Glutamatergic neuron (in vitro differentiated cells): ENCODE data around the gene SUB1. TPM values are rescaled to one million over a fixed set of nuclear protein-coding genes. Genes with fewer than 3 reads are reported as not detected.

ENCODE experiments used
- DNase-seq: peaks from one replicate; pipeline ENCODE4 v3.0.0; 2022
- H3K27ac Mint-ChIP-seq: one replicate; pipeline ENCODE4 v1.8.0; 2020; ENCODE audit warnings: mild to moderate bottlenecking, mixed read lengths, inconsistent platforms; ENCODE audit not compliant: unreplicated experiment
- H3K27me3 Mint-ChIP-seq: one replicate; pipeline ENCODE4 v1.8.0; 2020; ENCODE audit warnings: mild to moderate bottlenecking, moderate library complexity, mixed read lengths, inconsistent platforms; ENCODE audit not compliant: unreplicated experiment
- H3K36me3 Mint-ChIP-seq: one replicate; pipeline ENCODE4 v1.8.0; 2020; ENCODE audit warnings: mild to moderate bottlenecking, mixed read lengths, inconsistent platforms; ENCODE audit not compliant: unreplicated experiment
- H3K4me1 Mint-ChIP-seq: one replicate; pipeline ENCODE4 v1.8.0; 2020; ENCODE audit warnings: mild to moderate bottlenecking, low read depth, mixed read lengths, inconsistent platforms; ENCODE audit not compliant: unreplicated experiment
- H3K4me3 Mint-ChIP-seq: one replicate; pipeline ENCODE4 v1.8.0; 2020; ENCODE audit warnings: mild to moderate bottlenecking, mixed read lengths, inconsistent platforms; ENCODE audit not compliant: unreplicated experiment
- H3K9me3 Mint-ChIP-seq: one replicate; pipeline ENCODE4 v1.8.0; 2020; ENCODE audit warnings: mild to moderate bottlenecking, moderate library complexity, mixed read lengths, inconsistent platforms; ENCODE audit not compliant: unreplicated experiment
- CTCF ChIP-seq: fragments of 200-600 bp; sonication (generic); IDR thresholded peaks from one replicate; pipeline ENCODE4 v1.5.0; 2021; ENCODE audit not compliant: partially characterized antibody, unreplicated experiment
- total RNA-seq: library from RNA; stranded (reverse); fragmentation: NEBNext Ultra II Directional; extraction: Animal tissue kit (Norgen Biotek cat#: 25700); gene quantifications from one replicate; pipeline ENCODE4 v1.2.1, GENCODE V29; 2021; ENCODE audit not compliant: unreplicated experiment

The SUB1 gene
- total RNA-seq, 1 donor from 2014 or later = 172 TPM

GRCh38 chr5:32598260-32598937 lies 13.0 kb downstream of the SUB1 start:
- TF ChIP-seq CTCF = no peak
- DNase-seq = no peak
- Mint-ChIP-seq H3K36me3 (no peaks in the 10 kb centered on the region), H3K27me3 (no peaks in the 10 kb centered on the region), H3K4me1 (peaks cover 10% of the 10 kb centered on the region), H3K9me3 (no peaks in the 10 kb centered on the region), H3K27ac (no peak overlapping the region), H3K4me3 (no peak overlapping the region)

- Mint-ChIP-seq H3K36me3 (no peaks in the 10 kb centered on the region), H3K27ac (no peak overlapping the region)
These were observed 13.7 kb downstream of the SUB1 start for GRCh38 chr5:32598997-32599549.

GRCh38 chr5:32600054-32600622 lies 14.8 kb downstream of the SUB1 start:
- DNase-seq = no peak
- no peaks in the 10 kb centered on the region for H3K36me3 Mint-ChIP-seq

More at GRCh38 chr5:32598997-32599549, 13.7 kb downstream of the SUB1 start:
- TF ChIP-seq CTCF = no peak
- Mint-ChIP-seq H3K4me3 (no peak overlapping the region), H3K9me3 (no peaks in the 10 kb centered on the region), H3K4me1 (peaks cover 10% of the 10 kb centered on the region), H3K27me3 (no peaks in the 10 kb centered on the region)
- DNase-seq = no peak

GRCh38 chr5:32601623-32602295 lies 16.4 kb downstream of the SUB1 start:
- Mint-ChIP-seq H3K4me1 (peaks cover 10% of the 10 kb centered on the region), H3K4me3 (no peak overlapping the region), H3K27ac (no peak overlapping the region), H3K9me3 (peaks cover 2% of the 10 kb centered on the region), H3K36me3 (no peaks in the 10 kb centered on the region), H3K27me3 (peaks cover under 1% of the 10 kb centered on the region)
- no peak for DNase-seq
- TF ChIP-seq CTCF = no peak

More at GRCh38 chr5:32600054-32600622, 14.8 kb downstream of the SUB1 start:
- TF ChIP-seq CTCF = no peak
- no peak overlapping the region for H3K4me3 Mint-ChIP-seq
- no peak overlapping the region for H3K27ac Mint-ChIP-seq
- peaks cover 10% of the 10 kb centered on the region for H3K4me1 Mint-ChIP-seq
- no peaks in the 10 kb centered on the region for H3K27me3 Mint-ChIP-seq
- H3K9me3 Mint-ChIP-seq = peaks cover 2% of the 10 kb centered on the region
